ENCODE data around the gene OR10J1. TPM values are rescaled to one million over a fixed set of nuclear protein-coding genes. Genes with fewer than 3 reads are reported as not detected.

OR10J1 gene, protein sequence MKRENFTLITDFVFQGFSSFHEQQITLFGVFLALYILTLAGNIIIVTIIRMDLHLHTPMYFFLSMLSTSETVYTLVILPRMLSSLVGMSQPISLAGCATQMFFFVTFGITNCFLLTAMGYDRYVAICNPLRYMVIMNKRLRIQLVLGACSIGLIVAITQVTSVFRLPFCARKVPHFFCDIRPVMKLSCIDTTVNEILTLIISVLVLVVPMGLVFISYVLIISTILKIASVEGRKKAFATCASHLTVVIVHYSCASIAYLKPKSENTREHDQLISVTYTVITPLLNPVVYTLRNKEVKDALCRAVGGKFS
- not detected in 2 replicates for total RNA-seq
- not detected in 2 replicates for polyA plus RNA-seq

DNA sequence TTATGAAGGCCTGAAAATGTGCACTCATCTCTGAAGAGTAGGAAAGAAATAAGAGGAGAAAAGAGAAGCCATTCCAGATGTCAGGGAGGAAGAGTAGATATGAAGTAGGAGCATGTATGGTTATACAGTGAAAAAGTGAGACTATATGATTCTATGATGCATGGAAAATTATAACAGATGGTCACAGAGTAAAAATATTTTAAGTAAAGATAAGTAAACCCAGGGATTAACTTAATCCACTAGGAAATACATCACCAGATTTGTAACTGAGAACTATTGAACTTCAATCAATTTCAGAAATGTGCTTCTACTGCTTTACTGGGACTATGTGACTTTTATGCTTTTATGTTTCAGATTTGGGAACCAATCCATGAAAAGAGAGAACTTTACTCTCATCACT, at the start of gene OR10J1:
TSS of gene OR10J1 (plus strand) at position 301 of the 400 bp plus-strand sequence. CDS start at position 371, 70 bp downstream.
- no peak within 1 kb of the TSS for H2AFZ ChIP-seq
- H3K27ac ChIP-seq = no peak within 1 kb of the TSS
- H3K36me3 ChIP-seq (replicated peaks; ENCODE audit: insufficient read depth, low read depth) = no peaks in the 10 kb centered on the region
- no peaks in the 10 kb centered on the region for H3K9me3 ChIP-seq (ENCODE audit: low read depth)
- H3K9me2 ChIP-seq (replicated peaks; ENCODE audit: insufficient read depth) = no peaks in the 10 kb centered on the region
- DNase-seq (ENCODE audit: low spot score) = no peak
- no peaks in the 10 kb centered on the region for H3K4me1 ChIP-seq (ENCODE audit: insufficient read depth)
- no peak within 1 kb of the TSS for H3K4me3 ChIP-seq
- no peaks in the 10 kb centered on the region for H4K20me1 ChIP-seq (ENCODE audit: insufficient read depth, poor library complexity, severe bottlenecking)
- no peak within 1 kb of the TSS for H3K4me2 ChIP-seq
- TF ChIP-seq EZH2phosphoT487 (IDR thresholded peaks at IDR 0.05; ENCODE audit: low read depth, severe bottlenecking, unreplicated experiment) (no peak), EZH2 (IDR thresholded peaks at IDR 0.05; ENCODE audit: borderline replicate concordance) (no peak)
- TF ChIP-seq, protein P1, sequence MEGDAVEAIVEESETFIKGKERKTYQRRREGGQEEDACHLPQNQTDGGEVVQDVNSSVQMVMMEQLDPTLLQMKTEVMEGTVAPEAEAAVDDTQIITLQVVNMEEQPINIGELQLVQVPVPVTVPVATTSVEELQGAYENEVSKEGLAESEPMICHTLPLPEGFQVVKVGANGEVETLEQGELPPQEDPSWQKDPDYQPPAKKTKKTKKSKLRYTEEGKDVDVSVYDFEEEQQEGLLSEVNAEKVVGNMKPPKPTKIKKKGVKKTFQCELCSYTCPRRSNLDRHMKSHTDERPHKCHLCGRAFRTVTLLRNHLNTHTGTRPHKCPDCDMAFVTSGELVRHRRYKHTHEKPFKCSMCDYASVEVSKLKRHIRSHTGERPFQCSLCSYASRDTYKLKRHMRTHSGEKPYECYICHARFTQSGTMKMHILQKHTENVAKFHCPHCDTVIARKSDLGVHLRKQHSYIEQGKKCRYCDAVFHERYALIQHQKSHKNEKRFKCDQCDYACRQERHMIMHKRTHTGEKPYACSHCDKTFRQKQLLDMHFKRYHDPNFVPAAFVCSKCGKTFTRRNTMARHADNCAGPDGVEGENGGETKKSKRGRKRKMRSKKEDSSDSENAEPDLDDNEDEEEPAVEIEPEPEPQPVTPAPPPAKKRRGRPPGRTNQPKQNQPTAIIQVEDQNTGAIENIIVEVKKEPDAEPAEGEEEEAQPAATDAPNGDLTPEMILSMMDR (IDR thresholded peaks at IDR 0.05; ENCODE audit: poor library complexity) = no peak
- H3K79me2 ChIP-seq = no peaks in the 10 kb centered on the region
- no peaks in the 10 kb centered on the region for H3K27me3 ChIP-seq

DNA sequence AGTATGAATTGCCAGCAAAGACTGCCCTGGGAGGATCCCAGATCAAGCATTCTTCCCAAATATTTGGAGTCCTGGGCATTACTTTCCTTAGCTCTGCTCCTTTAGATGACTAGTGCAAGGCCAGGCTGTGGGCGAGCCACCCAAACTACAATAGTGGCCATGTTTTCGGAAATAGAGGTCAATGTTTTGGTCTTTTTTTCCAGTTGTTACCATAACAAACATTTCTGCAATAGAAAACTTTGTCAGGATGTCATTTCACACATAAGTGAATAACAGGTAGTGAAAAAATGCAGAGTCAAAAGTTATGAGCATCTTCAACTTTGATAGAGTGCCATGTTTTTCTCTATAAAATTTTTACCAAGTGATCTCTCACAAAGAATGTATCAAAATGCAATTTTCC, 32.7 kb upstream of the OR10J1 start:
- no peaks in the 10 kb centered on the region for H3K27me3 ChIP-seq
- TF ChIP-seq EZH2phosphoT487 (IDR thresholded peaks at IDR 0.05; ENCODE audit: low read depth, severe bottlenecking, unreplicated experiment) (no peak), EZH2 (IDR thresholded peaks at IDR 0.05; ENCODE audit: borderline replicate concordance) (no peak)
- TF ChIP-seq, protein P1 (IDR thresholded peaks at IDR 0.05; ENCODE audit: poor library complexity) = no peak
- H3K4me3 ChIP-seq = no peak overlapping the region
- DNase-seq (ENCODE audit: low spot score) = no peak
- no peaks in the 10 kb centered on the region for H3K9me3 ChIP-seq (ENCODE audit: low read depth)
- no peak overlapping the region for H3K4me2 ChIP-seq
- H3K27ac ChIP-seq = no peak overlapping the region
- H3K9me2 ChIP-seq (replicated peaks; ENCODE audit: insufficient read depth) = no peaks in the 10 kb centered on the region
- H3K36me3 ChIP-seq (replicated peaks; ENCODE audit: insufficient read depth, low read depth) = no peaks in the 10 kb centered on the region
- H3K79me2 ChIP-seq = no peaks in the 10 kb centered on the region
- 65% methylated on average over 2 of the region's 2 CpGs for WGBS (ENCODE audit: low lambda C conversion rate, missing lambda C conversion rate)
- no peaks in the 10 kb centered on the region for H4K20me1 ChIP-seq (ENCODE audit: insufficient read depth, poor library complexity, severe bottlenecking)
- H2AFZ ChIP-seq = no peak overlapping the region
- no peaks in the 10 kb centered on the region for H3K4me1 ChIP-seq (ENCODE audit: insufficient read depth)

DNA sequence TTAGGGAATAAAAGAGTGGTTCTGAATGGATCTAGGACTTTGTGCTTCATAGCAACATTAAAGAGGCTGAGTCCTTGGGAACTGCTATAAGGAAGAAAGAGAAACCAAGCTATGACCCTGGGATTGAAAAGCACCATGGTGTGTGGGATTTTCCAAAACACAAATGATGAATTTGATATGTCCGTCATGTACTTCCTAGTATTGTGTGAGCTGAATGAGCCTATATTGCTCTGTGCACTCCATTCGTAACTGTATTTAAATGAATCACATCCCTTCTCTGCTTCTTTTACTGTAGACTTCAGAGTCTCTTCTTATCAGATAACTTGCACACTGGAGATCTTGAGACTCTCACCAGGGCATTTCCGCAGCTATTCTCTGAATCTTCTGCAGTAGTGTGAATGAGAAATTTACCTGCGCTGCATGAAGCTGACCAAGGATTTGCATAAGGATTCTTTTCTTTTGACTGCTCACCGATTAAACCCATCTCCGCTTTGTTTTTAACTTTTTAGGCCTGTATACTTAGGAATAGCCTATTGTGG, 30.6 kb upstream of the OR10J1 start:
- no peak overlapping the region for H3K27ac ChIP-seq
- H3K79me2 ChIP-seq = no peaks in the 10 kb centered on the region
- 84% methylated on average over 6 of the region's 6 CpGs for WGBS (ENCODE audit: low lambda C conversion rate, missing lambda C conversion rate)
- no peaks in the 10 kb centered on the region for H3K27me3 ChIP-seq
- H2AFZ ChIP-seq = no peak overlapping the region
- no peaks in the 10 kb centered on the region for H3K9me3 ChIP-seq (ENCODE audit: low read depth)
- no peaks in the 10 kb centered on the region for H4K20me1 ChIP-seq (ENCODE audit: insufficient read depth, poor library complexity, severe bottlenecking)
- H3K36me3 ChIP-seq (replicated peaks; ENCODE audit: insufficient read depth, low read depth) = no peaks in the 10 kb centered on the region
- no peaks in the 10 kb centered on the region for H3K9me2 ChIP-seq (replicated peaks; ENCODE audit: insufficient read depth)
- no peak for TF ChIP-seq EZH2phosphoT487 (IDR thresholded peaks at IDR 0.05; ENCODE audit: low read depth, severe bottlenecking, unreplicated experiment)
- TF ChIP-seq, protein P1 (IDR thresholded peaks at IDR 0.05; ENCODE audit: poor library complexity) = no peak
- no peak for TF ChIP-seq EZH2 (IDR thresholded peaks at IDR 0.05; ENCODE audit: borderline replicate concordance)
- DNase-seq (ENCODE audit: low spot score) = no peak
- H3K4me3 ChIP-seq = no peak overlapping the region
- H3K4me1 ChIP-seq (ENCODE audit: insufficient read depth) = no peaks in the 10 kb centered on the region
- H3K4me2 ChIP-seq = no peak overlapping the region
